ENCODE data around the gene ATOH8. TPM values are rescaled to one million over a fixed set of nuclear protein-coding genes. Genes with fewer than 3 reads are reported as not detected.
"Not testable (repeated sequence)": the region's sequence is repeated elsewhere in the genome, so short reads cannot be mapped to it uniquely, and the experiment has no call there.

Gene ATOH8
- total and polyA plus RNA-seq, 8 donors: 1.7 to 13.9 (median 3.5) TPM

DNA sequence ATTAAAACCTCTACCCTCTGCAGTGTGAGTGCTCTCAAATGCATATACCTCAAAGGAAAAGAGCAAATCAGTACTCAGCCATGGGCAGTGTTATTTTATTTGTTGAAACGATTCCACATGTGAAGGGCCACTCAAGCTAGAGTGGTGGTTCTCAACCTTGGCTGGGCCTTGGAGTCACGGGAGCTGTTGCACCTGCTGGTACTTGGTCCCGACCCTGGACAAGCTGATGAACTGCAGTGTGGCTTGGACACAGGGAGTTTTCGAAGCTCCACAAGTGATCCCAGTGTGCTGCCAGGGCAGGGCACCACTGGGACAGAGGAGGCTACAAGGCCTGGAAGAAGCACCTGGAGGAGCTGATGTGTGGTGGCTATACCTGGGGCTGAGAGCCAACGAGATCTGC, 40.0 kb upstream of the ATOH8 start:
- TF ChIP-seq, protein P1, sequence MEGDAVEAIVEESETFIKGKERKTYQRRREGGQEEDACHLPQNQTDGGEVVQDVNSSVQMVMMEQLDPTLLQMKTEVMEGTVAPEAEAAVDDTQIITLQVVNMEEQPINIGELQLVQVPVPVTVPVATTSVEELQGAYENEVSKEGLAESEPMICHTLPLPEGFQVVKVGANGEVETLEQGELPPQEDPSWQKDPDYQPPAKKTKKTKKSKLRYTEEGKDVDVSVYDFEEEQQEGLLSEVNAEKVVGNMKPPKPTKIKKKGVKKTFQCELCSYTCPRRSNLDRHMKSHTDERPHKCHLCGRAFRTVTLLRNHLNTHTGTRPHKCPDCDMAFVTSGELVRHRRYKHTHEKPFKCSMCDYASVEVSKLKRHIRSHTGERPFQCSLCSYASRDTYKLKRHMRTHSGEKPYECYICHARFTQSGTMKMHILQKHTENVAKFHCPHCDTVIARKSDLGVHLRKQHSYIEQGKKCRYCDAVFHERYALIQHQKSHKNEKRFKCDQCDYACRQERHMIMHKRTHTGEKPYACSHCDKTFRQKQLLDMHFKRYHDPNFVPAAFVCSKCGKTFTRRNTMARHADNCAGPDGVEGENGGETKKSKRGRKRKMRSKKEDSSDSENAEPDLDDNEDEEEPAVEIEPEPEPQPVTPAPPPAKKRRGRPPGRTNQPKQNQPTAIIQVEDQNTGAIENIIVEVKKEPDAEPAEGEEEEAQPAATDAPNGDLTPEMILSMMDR (IDR thresholded peaks at IDR 0.05): no peak
- peak in 1 of 4 donors; percentile 8 for ATAC-seq
- H3K4me3 ChIP-seq: no peak overlapping the region
- no peaks in the 10 kb centered on the region for H3K27me3 ChIP-seq
- peaks cover 0 to 9% (median 4%) of the 10 kb centered on the region in 3 donors for H3K4me1 ChIP-seq
- DNase-seq: no peak
- no peak for FAIRE-seq
- no peaks in the 10 kb centered on the region for H3K36me3 ChIP-seq
- WGBS, 2 donors: 61 to 67% methylated on average over 5 of the region's 5 CpGs
- intact Hi-C loops (cut with DNase I): no loop called here
- no peaks in the 10 kb centered on the region for H3K9me3 ChIP-seq
- peak overlapping the region in 1 of 4 donors; percentile 53 for H3K27ac ChIP-seq

DNA sequence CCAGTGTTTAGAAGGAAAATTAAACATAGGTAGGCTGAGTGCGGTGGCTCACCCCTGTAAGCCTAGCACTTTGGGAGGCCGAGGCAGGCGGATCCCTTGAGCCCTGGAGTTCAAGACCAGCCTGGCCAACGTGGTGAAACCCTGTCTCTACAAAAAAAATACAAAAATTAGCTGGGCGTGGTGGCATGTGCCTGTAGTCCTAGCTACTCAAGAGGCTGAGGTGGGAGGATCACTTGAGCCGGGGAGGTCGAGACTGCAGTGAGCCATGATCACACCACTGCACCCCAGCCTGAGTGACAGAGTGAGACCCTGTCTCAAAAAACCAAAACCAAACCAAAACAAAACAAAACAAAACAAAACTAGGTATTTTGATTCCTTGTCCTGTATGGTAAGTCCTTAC, 39.4 kb upstream of the ATOH8 start:
- FAIRE-seq; DNase-seq; intact Hi-C loops (cut with DNase I); H3K4me1 ChIP-seq; H3K4me3 ChIP-seq; H3K27ac ChIP-seq; H3K9me3 ChIP-seq; H3K27me3 ChIP-seq; H3K36me3 ChIP-seq; ATAC-seq: not testable (repeated sequence)
- 91 to 93% methylated on average over 7 of the region's 7 CpGs for WGBS, 2 donors

DNA sequence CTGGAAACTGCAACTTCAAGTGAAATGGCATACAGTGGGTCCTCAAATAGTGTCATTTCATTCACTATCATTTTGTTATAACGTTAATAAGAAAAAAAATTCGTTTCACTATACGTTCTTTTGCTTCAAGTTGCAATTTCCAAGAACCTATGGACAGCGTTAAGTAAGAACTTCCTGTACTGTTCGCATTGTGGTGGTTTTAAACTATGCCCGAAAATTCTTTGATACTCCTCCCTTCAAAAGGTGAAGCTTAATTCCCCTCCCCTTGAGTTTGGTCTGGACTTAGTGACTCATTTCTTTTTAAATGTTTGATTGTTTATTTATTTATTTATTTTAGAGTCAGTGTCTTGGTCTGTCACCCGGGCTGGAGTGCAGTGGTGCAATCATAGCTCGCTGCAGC, 39.0 kb upstream of the ATOH8 start:
- no peaks in the 10 kb centered on the region for H3K27me3 ChIP-seq
- FAIRE-seq (no peak), ATAC-seq (no peak), DNase-seq (no peak)
- no peaks in the 10 kb centered on the region for H3K9me3 ChIP-seq
- no peak overlapping the region for H3K4me3 ChIP-seq
- 77 to 82% methylated on average over 8 of the region's 8 CpGs for WGBS, 2 donors
- intact Hi-C loops (cut with DNase I): no loop called here
- no peaks in the 10 kb centered on the region for H3K36me3 ChIP-seq
- TF ChIP-seq, protein P1 (IDR thresholded peaks at IDR 0.05): no peak
- peaks cover 0 to 7% (median 4%) of the 10 kb centered on the region in 3 donors for H3K4me1 ChIP-seq
- H3K27ac ChIP-seq: no peak overlapping the region

DNA sequence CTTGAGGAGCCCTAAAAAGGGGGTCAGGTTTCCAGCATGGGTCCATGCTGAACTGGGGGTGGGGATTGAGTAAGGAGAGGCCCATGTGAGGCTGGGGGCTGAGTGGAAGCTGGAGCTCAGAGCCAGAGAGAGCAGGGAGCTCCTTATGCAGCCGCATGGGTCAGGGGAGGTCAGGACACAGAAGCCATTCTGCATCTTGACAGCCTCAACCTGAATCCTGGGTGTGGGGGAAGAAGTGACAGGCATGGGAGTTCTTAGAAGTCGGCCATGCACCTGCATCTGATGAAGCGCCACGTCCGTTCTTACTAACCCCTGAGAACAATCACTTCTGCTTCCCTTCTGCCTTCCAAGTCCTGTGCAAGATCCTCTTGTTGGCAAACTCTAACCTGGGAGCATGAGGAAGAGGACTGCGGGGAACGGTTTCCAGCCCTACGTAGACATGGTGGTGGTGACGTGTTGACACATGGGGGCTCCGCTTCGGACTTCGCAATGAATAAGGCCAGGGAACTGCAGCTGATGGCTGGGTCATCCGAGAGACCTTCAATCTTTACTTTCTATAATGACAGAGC, 37.4 kb upstream of the ATOH8 start:
- DNase-seq: no peak
- intact Hi-C loops (cut with DNase I): no loop called here
- H3K27ac ChIP-seq: no peak overlapping the region
- 84 to 86% methylated on average over 13 of the region's 13 CpGs for WGBS, 2 donors
- H3K4me3 ChIP-seq: no peak overlapping the region
- H3K36me3 ChIP-seq: no peaks in the 10 kb centered on the region
- no peaks in the 10 kb centered on the region for H3K9me3 ChIP-seq
- H3K27me3 ChIP-seq: no peaks in the 10 kb centered on the region
- peaks cover 0 to 6% (median 4%) of the 10 kb centered on the region in 3 donors for H3K4me1 ChIP-seq
- TF ChIP-seq, protein P1 (IDR thresholded peaks at IDR 0.05): no peak
- no peak for ATAC-seq
- no peak for FAIRE-seq

DNA sequence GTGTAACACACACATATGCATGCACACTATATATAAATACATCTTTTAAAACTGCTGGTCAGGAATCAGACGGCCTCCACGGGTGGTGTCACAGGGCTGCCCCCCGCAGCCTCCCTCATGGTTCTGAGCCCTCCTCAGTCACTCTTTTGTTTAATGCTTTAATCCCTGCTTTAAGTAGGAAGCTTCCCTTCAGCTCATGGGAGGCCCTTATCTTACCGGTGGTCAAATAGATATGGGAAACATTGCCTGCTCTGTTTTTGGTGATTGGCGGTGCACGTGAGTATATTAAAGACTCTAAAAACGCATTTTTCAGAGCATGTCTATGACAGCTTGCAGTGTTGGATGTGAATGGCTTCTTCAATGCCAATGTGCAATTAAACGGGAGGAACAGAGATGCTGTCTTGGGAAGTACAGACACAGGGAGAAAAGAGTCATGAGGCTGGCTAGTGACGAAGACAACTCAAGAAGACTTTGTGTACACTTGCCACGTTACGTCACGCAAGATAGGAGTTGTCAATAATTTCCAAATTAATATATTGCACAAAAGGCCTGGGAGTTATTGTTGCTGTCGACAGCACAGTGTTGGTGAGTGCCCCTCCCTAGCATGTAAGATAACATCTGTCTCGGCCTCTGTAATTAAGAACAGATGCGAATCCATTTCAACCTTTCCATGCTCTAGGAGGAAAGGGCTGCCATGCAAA, 36.3 kb upstream of the ATOH8 start:
- intact Hi-C loops (cut with DNase I): no loop called here
- Histone ChIP-seq H3K36me3 (no peaks in the 10 kb centered on the region), H3K27ac (no peak overlapping the region), H3K27me3 (no peaks in the 10 kb centered on the region), H3K4me3 (no peak overlapping the region), H3K4me1 (peaks cover 0 to 6% (median 4%) of the 10 kb centered on the region in 3 donors), H3K9me3 (no peaks in the 10 kb centered on the region)
- ATAC-seq (no peak), FAIRE-seq (no peak), DNase-seq (no peak)
- WGBS, 2 donors: 75 to 76% methylated on average over 15 of the region's 15 CpGs
- TF ChIP-seq, protein P1 (IDR thresholded peaks at IDR 0.05): no peak

All from pancreas (tissue), 10 donors.